Skeletal muscle tissue (tissue), 4 donors: ENCODE measurements around the gene PSTPIP1. TPM values are rescaled to one million over a fixed set of nuclear protein-coding genes. Genes with fewer than 3 reads are reported as not detected.

Source experiments
- H3K27ac ChIP-seq: one replicate; pipeline ENCODE4 v1.7.0; 2013; ENCODE audit warnings: mild to moderate bottlenecking, low read depth, low read length, inconsistent platforms
- H3K27me3 ChIP-seq, 3 donors: one replicate each; pipeline ENCODE4 v1.7.0; 2013; ENCODE audit warnings: low read length in 3 of 3; ENCODE audit not compliant: control insufficient read depth in 3 of 3, insufficient read depth in 3 of 3
- H3K36me3 ChIP-seq, 3 donors: one replicate each; pipeline ENCODE4 v1.7.0; 2013; ENCODE audit warnings: low read length in 3 of 3; ENCODE audit not compliant: control insufficient read depth in 3 of 3, insufficient read depth in 3 of 3
- H3K4me1 ChIP-seq, 3 donors: one replicate each; pipeline ENCODE4 v1.7.0; 2013; ENCODE audit warnings: low read length in 3 of 3, mild to moderate bottlenecking in 3 of 3; ENCODE audit not compliant: control insufficient read depth in 3 of 3, insufficient read depth in 3 of 3
- H3K4me3 ChIP-seq, 3 donors: one replicate each; pipeline ENCODE4 v1.7.0; 2013; ENCODE audit warnings: low read length in 3 of 3
- H3K9ac ChIP-seq, 3 donors: one replicate each; pipeline ENCODE4 v1.7.0; 2013; ENCODE audit warnings: low read length in 3 of 3, mild to moderate bottlenecking in 3 of 3, moderate library complexity in 2 of 3, low read depth in 1 of 3
- H3K9me3 ChIP-seq, 3 donors: one replicate each; pipeline ENCODE4 v1.7.0; 2013; ENCODE audit warnings: low read length in 3 of 3; ENCODE audit not compliant: control insufficient read depth in 3 of 3
- total RNA-seq: library from RNA; depleted of rRNA; stranded (reverse); fragments of >200 nt; gene quantifications from one replicate; pipeline ENCODE4 v1.2.3, GENCODE V29; 2014
- donor health status: Osteomylitis.

PSTPIP1 gene
- total RNA-seq, 1 donor from 2014 or later: 2.1 TPM

GRCh38 chr15:77067691-77068367 is 72.9 kb downstream of the PSTPIP1 start:
- Histone ChIP-seq H3K36me3 (no peaks in the 10 kb centered on the region), H3K27ac (peak overlapping the region; percentile 15), H3K9ac (no peak overlapping the region), H3K9me3 (no peaks in the 10 kb centered on the region), H3K4me3 (no peak overlapping the region), H3K4me1 (peaks cover 14 to 30% (median 29%) of the 10 kb centered on the region in 3 donors), H3K27me3 (no peaks in the 10 kb centered on the region)

GRCh38 chr15:77068633-77069032 is 73.7 kb downstream of the PSTPIP1 start:
- no peaks in the 10 kb centered on the region for H3K27me3 ChIP-seq
- H3K27ac ChIP-seq: peak overlapping the region; percentile 80
- H3K4me1 ChIP-seq: peaks cover 14 to 28% (median 25%) of the 10 kb centered on the region in 3 donors
- H3K9me3 ChIP-seq: no peaks in the 10 kb centered on the region
- no peaks in the 10 kb centered on the region for H3K36me3 ChIP-seq
- no peak overlapping the region for H3K4me3 ChIP-seq
- H3K9ac ChIP-seq: no peak overlapping the region

- Histone ChIP-seq H3K4me1 (peaks cover 14 to 23% (median 20%) of the 10 kb centered on the region in 3 donors), H3K4me3 (peak overlapping the region; percentile 69 to 84 (median 78)), H3K27me3 (no peaks in the 10 kb centered on the region), H3K9ac (peak overlapping the region; percentile 88 to 92 (median 88)), H3K27ac (peak overlapping the region; percentile 80), H3K9me3 (no peaks in the 10 kb centered on the region), H3K36me3 (no peaks in the 10 kb centered on the region)
Observed at GRCh38 chr15:77069521-77070121, 74.7 kb downstream of the PSTPIP1 start.

- Histone ChIP-seq H3K27me3 (no peaks in the 10 kb centered on the region), H3K9me3 (no peaks in the 10 kb centered on the region), H3K36me3 (no peaks in the 10 kb centered on the region), H3K4me1 (peaks cover 14 to 22% (median 20%) of the 10 kb centered on the region in 3 donors), H3K9ac (peak overlapping the region; percentile 88 to 92 (median 88)), H3K4me3 (peak overlapping the region; percentile 69 to 84 (median 78)), H3K27ac (peak overlapping the region; percentile 80)
Observed at GRCh38 chr15:77070180-77070494, 75.2 kb downstream of the PSTPIP1 start.

- Histone ChIP-seq H3K9ac (peak within 1 kb of the TSS; percentile 88 to 92 (median 88)), H3K9me3 (no peaks in the 10 kb centered on the region), H3K27ac (peak within 1 kb of the TSS; percentile 80), H3K4me3 (peak within 1 kb of the TSS; percentile 69 to 84 (median 78)), H3K4me1 (peaks cover 17 to 27% (median 23%) of the 10 kb centered on the region in 3 donors), H3K36me3 (no peaks in the 10 kb centered on the region), H3K27me3 (no peaks in the 10 kb centered on the region)
Observed at GRCh38 chr15:77070495-77071304, 75.8 kb downstream of the PSTPIP1 start, which contains the start of gene TSPAN3. TSPAN3 (minus strand) TSS chr15:77071109; CDS start chr15:77070954, 155 bp downstream.

- H3K4me1 ChIP-seq: peaks cover 17 to 27% (median 23%) of the 10 kb centered on the region in 3 donors
- peak overlapping the region; percentile 65 to 84 (median 69) for H3K4me3 ChIP-seq
- no peaks in the 10 kb centered on the region for H3K36me3 ChIP-seq
- no peaks in the 10 kb centered on the region for H3K9me3 ChIP-seq
- H3K27me3 ChIP-seq: no peaks in the 10 kb centered on the region
- H3K27ac ChIP-seq: peak overlapping the region; percentile 80
- peak overlapping the region in 1 of 3 donors; percentile 92 for H3K9ac ChIP-seq
Observed at GRCh38 chr15:77071305-77072223, 76.6 kb downstream of the PSTPIP1 start.

GRCh38 chr15:77074350-77074749 is 79.4 kb downstream of the PSTPIP1 start:
- Histone ChIP-seq H3K9me3 (no peaks in the 10 kb centered on the region), H3K27ac (no peak overlapping the region), H3K9ac (no peak overlapping the region), H3K4me1 (peaks cover 13% of the 10 kb centered on the region in 3 donors), H3K27me3 (no peaks in the 10 kb centered on the region), H3K4me3 (no peak overlapping the region), H3K36me3 (no peaks in the 10 kb centered on the region)

- no peak overlapping the region for H3K9ac ChIP-seq
- H3K36me3 ChIP-seq: no peaks in the 10 kb centered on the region
- no peaks in the 10 kb centered on the region for H3K9me3 ChIP-seq
- no peaks in the 10 kb centered on the region for H3K27me3 ChIP-seq
- no peak overlapping the region for H3K27ac ChIP-seq
- H3K4me3 ChIP-seq: no peak overlapping the region
- peaks cover 6 to 8% (median 7%) of the 10 kb centered on the region in 3 donors for H3K4me1 ChIP-seq
Observed at GRCh38 chr15:77075528-77075927, 80.6 kb downstream of the PSTPIP1 start.

- no peaks in the 10 kb centered on the region for H3K9me3 ChIP-seq
- H3K9ac ChIP-seq: no peak overlapping the region
- no peaks in the 10 kb centered on the region for H3K27me3 ChIP-seq
- H3K4me3 ChIP-seq: no peak overlapping the region
- peaks cover 3 to 4% (median 4%) of the 10 kb centered on the region in 3 donors for H3K4me1 ChIP-seq
- H3K27ac ChIP-seq: no peak overlapping the region
- no peaks in the 10 kb centered on the region for H3K36me3 ChIP-seq
Observed at GRCh38 chr15:77076323-77076915, 81.5 kb downstream of the PSTPIP1 start.
